GM10266 (cell line): ENCODE measurements around the gene FAM50B.

Experiments
- DNase-seq: peaks from one replicate; pipeline ENCODE4 v3.0.0; 2012; ENCODE audit errors: extremely low spot score
- CTCF ChIP-seq: IDR thresholded peaks from 2 replicates; pipeline ENCODE4 v1.5.1; 2012; ENCODE audit warnings: mild to moderate bottlenecking, low read depth; ENCODE audit not compliant: control insufficient read depth, insufficient read depth; ENCODE audit errors: missing control alignments

The FAM50B gene

GRCh38 chr6:3820563-3820962, 28.6 kb upstream of the FAM50B start:
- no peak for DNase-seq

GRCh38 chr6:3822747-3823445, 26.3 kb upstream of the FAM50B start:
- no peak for DNase-seq
- no peak for TF ChIP-seq CTCF

More at GRCh38 chr6:3820563-3820962, 28.6 kb upstream of the FAM50B start:
- TF ChIP-seq CTCF = no peak

- no peak for DNase-seq
- no peak for TF ChIP-seq CTCF
These were observed 25.5 kb upstream of the FAM50B start for GRCh38 chr6:3823671-3824070.

- no peak for DNase-seq
- no peak for TF ChIP-seq CTCF
These were observed 23.8 kb upstream of the FAM50B start for GRCh38 chr6:3825331-3825831.

- DNase-seq = no peak
- no peak for TF ChIP-seq CTCF
These were observed 23.2 kb upstream of the FAM50B start for GRCh38 chr6:3825851-3826581.

GRCh38 chr6:3829285-3829684, 19.9 kb upstream of the FAM50B start:
- no peak for DNase-seq
- TF ChIP-seq CTCF = no peak

GRCh38 chr6:3830806-3831205, 18.4 kb upstream of the FAM50B start:
- no peak for DNase-seq
- no peak for TF ChIP-seq CTCF
